Effector memory CD8-positive, alpha-beta T cell (primary cell): Measurements from ENCODE around the gene SASH3.

ENCODE experiments used
- ATAC-seq: fragments of 150-1000 bp; cut with Tn5 transposase; replicated peaks from 2 replicates; pipeline ENCODE4 v1.10.0; 2021; ENCODE audit warnings: mild to moderate bottlenecking, moderate library complexity
- DNase-seq, 3 experiments: peaks; one replicate each; pipeline ENCODE4 v3.0.0; 2021
- H3K27ac Mint-ChIP-seq, 2 donors: one replicate each; pipeline ENCODE4 v1.8.0; 2022; ENCODE audit warnings: mild to moderate bottlenecking in 2 of 2, mixed read lengths in 2 of 2, moderate library complexity in 2 of 2
- H3K27me3 Mint-ChIP-seq, 2 donors: one replicate each; pipeline ENCODE4 v1.8.0; 2022; ENCODE audit warnings: mixed read lengths in 2 of 2
- H3K36me3 Mint-ChIP-seq: one replicate; pipeline ENCODE4 v1.8.0; 2022; ENCODE audit warnings: mild to moderate bottlenecking, moderate library complexity, mixed read lengths; ENCODE audit not compliant: insufficient read depth
- H3K4me1 Mint-ChIP-seq, 2 donors: one replicate each; pipeline ENCODE4 v1.8.0; 2022; ENCODE audit warnings: low read depth in 2 of 2, mixed read lengths in 2 of 2
- H3K4me3 Mint-ChIP-seq, 2 donors: one replicate each; pipeline ENCODE4 v1.8.0; 2022; ENCODE audit warnings: mild to moderate bottlenecking in 2 of 2, mixed read lengths in 2 of 2, moderate library complexity in 2 of 2
- H3K9me3 Mint-ChIP-seq, 2 donors: one replicate each; pipeline ENCODE4 v1.8.0; 2022; ENCODE audit warnings: mixed read lengths in 2 of 2

SASH3 gene

GRCh38 chrX:129763666-129764065, 16.1 kb upstream of the SASH3 start:
- no peaks in the 10 kb centered on the region for H3K36me3 Mint-ChIP-seq
- no peak for ATAC-seq
- H3K4me1 Mint-ChIP-seq: peaks cover 31 to 36% of the 10 kb centered on the region in 2 donors

GRCh38 chrX:129768186-129768585, 11.6 kb upstream of the SASH3 start:
- ATAC-seq (no peak), DNase-seq (no peak)
- H3K9me3 Mint-ChIP-seq: no peaks in the 10 kb centered on the region
- H3K27me3 Mint-ChIP-seq: no peaks in the 10 kb centered on the region
- H3K36me3 Mint-ChIP-seq: peaks cover 9% of the 10 kb centered on the region
- peak overlapping the region; percentile 88 to 89 for H3K27ac Mint-ChIP-seq
- H3K4me3 Mint-ChIP-seq: peak overlapping the region in 1 of 2 donors; percentile 55
- H3K4me1 Mint-ChIP-seq: peaks cover 36 to 39% of the 10 kb centered on the region in 2 donors

More at GRCh38 chrX:129763666-129764065, 16.1 kb upstream of the SASH3 start:
- no peak for DNase-seq
- Mint-ChIP-seq H3K27ac (no peak overlapping the region), H3K27me3 (no peaks in the 10 kb centered on the region), H3K4me3 (no peak overlapping the region), H3K9me3 (no peaks in the 10 kb centered on the region)

- Mint-ChIP-seq H3K4me3 (peak overlapping the region; percentile 55 to 64), H3K27ac (peak overlapping the region; percentile 88 to 89), H3K4me1 (peaks cover 37 to 43% of the 10 kb centered on the region in 2 donors), H3K9me3 (no peaks in the 10 kb centered on the region), H3K36me3 (peaks cover 11% of the 10 kb centered on the region), H3K27me3 (no peaks in the 10 kb centered on the region)
- no peak for ATAC-seq
- no peak for DNase-seq
Measured at GRCh38 chrX:129768586-129769466, 10.9 kb upstream of the SASH3 start.

- Mint-ChIP-seq H3K4me3 (peak overlapping the region; percentile 52 to 64), H3K4me1 (peaks cover 45 to 51% of the 10 kb centered on the region in 2 donors), H3K27me3 (no peaks in the 10 kb centered on the region), H3K27ac (peak overlapping the region; percentile 35 to 88), H3K36me3 (peaks cover 15% of the 10 kb centered on the region), H3K9me3 (no peaks in the 10 kb centered on the region)
- ATAC-seq (peak; percentile 75), DNase-seq (peak; percentile 49 to 60 (median 53))
Measured at GRCh38 chrX:129769467-129770154, 10.1 kb upstream of the SASH3 start.

GRCh38 chrX:129771266-129771995, 8.3 kb upstream of the SASH3 start:
- no peaks in the 10 kb centered on the region for H3K27me3 Mint-ChIP-seq
- H3K4me1 Mint-ChIP-seq: peaks cover 51 to 56% of the 10 kb centered on the region in 2 donors
- no peak for DNase-seq
- ATAC-seq: peak; percentile 18
- peak overlapping the region; percentile 51 to 65 for H3K4me3 Mint-ChIP-seq
- H3K27ac Mint-ChIP-seq: peak overlapping the region; percentile 52 to 80
- no peaks in the 10 kb centered on the region for H3K9me3 Mint-ChIP-seq
- H3K36me3 Mint-ChIP-seq: peaks cover 18% of the 10 kb centered on the region

- Mint-ChIP-seq H3K27ac (peak overlapping the region; percentile 87 to 92), H3K4me3 (peak overlapping the region; percentile 60 to 68), H3K27me3 (no peaks in the 10 kb centered on the region), H3K9me3 (no peaks in the 10 kb centered on the region), H3K36me3 (peaks cover 21% of the 10 kb centered on the region), H3K4me1 (peaks cover 58% of the 10 kb centered on the region in 2 donors)
- peak; percentile 37 for ATAC-seq
- peak; percentile 35 to 44 (median 39) for DNase-seq
Measured at GRCh38 chrX:129772796-129773431, 6.8 kb upstream of the SASH3 start.

GRCh38 chrX:129773649-129774458, 5.9 kb upstream of the SASH3 start:
- H3K4me1 Mint-ChIP-seq: peaks cover 54 to 56% of the 10 kb centered on the region in 2 donors
- no peak for ATAC-seq
- peaks cover 22% of the 10 kb centered on the region for H3K36me3 Mint-ChIP-seq
- H3K4me3 Mint-ChIP-seq: peak overlapping the region; percentile 68 to 69
- no peak for DNase-seq
- H3K27me3 Mint-ChIP-seq: no peaks in the 10 kb centered on the region
- H3K9me3 Mint-ChIP-seq: no peaks in the 10 kb centered on the region
- peak overlapping the region; percentile 87 to 92 for H3K27ac Mint-ChIP-seq

GRCh38 chrX:129777218-129778030, 2.3 kb upstream of the SASH3 start:
- Mint-ChIP-seq H3K27ac (peak overlapping the region; percentile 85 to 95), H3K27me3 (no peaks in the 10 kb centered on the region), H3K36me3 (peaks cover 54% of the 10 kb centered on the region), H3K4me3 (peak overlapping the region; percentile 95 to 99), H3K4me1 (peaks cover 44 to 46% of the 10 kb centered on the region in 2 donors), H3K9me3 (no peaks in the 10 kb centered on the region)
- peak; percentile 59 to 63 (median 60) for DNase-seq
- peak; percentile 36 for ATAC-seq

- Mint-ChIP-seq H3K4me1 (peaks cover 41 to 45% of the 10 kb centered on the region in 2 donors), H3K9me3 (no peaks in the 10 kb centered on the region)
Measured at GRCh38 chrX:129779086-129779672, 570 bp upstream of the SASH3 start.

GRCh38 chrX:129780441-129781105, 824 bp downstream of the SASH3 start:
- Mint-ChIP-seq H3K36me3 (peaks cover 66% of the 10 kb centered on the region), H3K27me3 (no peaks in the 10 kb centered on the region), H3K4me1 (peaks cover 38% of the 10 kb centered on the region in 2 donors), H3K4me3 (peak overlapping the region; percentile 95 to 99), H3K9me3 (no peaks in the 10 kb centered on the region), H3K27ac (peak overlapping the region; percentile 85 to 93)
- DNase-seq: no peak
- no peak for ATAC-seq

More at GRCh38 chrX:129779086-129779672, 570 bp upstream of the SASH3 start:
- DNase-seq (no peak), ATAC-seq (no peak)
- H3K27me3 Mint-ChIP-seq: no peaks in the 10 kb centered on the region
- H3K4me3 Mint-ChIP-seq: peak overlapping the region; percentile 95 to 99
- H3K27ac Mint-ChIP-seq: peak overlapping the region; percentile 85 to 93
- H3K36me3 Mint-ChIP-seq: peaks cover 62% of the 10 kb centered on the region

GRCh38 chrX:129781134-129781672, 1.5 kb downstream of the SASH3 start:
- peaks cover 43 to 44% of the 10 kb centered on the region in 2 donors for H3K4me1 Mint-ChIP-seq
- DNase-seq (peak; percentile 67 to 79 (median 76)), ATAC-seq (peak; percentile 80)
- no peaks in the 10 kb centered on the region for H3K27me3 Mint-ChIP-seq
- H3K27ac Mint-ChIP-seq: peak overlapping the region; percentile 85 to 93
- peak overlapping the region; percentile 95 to 99 for H3K4me3 Mint-ChIP-seq
- no peaks in the 10 kb centered on the region for H3K9me3 Mint-ChIP-seq
- H3K36me3 Mint-ChIP-seq: peaks cover 72% of the 10 kb centered on the region
